ENCODE results near the gene TMEFF2. TPM values are rescaled to one million over a fixed set of nuclear protein-coding genes. Genes with fewer than 3 reads are reported as not detected.

TMEFF2 gene
- total RNA-seq, 1 donor = 9.4 TPM

DNA sequence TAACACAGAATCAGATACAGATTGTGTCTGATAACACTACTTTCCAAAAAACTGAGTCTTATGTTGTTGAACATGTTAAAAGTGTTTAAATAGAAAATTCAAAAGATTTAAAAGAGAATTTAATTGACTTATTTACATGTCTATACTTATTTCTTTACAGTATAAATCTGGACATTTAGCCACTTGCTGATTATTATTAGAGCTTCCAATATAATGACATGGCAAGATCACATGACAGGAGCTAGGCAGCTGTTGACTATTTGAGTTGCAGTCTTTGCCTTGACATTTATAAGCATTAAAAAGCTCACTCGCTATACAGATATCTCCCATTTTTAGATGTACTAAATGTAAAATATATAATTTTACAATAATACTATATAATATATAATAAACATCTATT is 6.4 kb upstream of the TMEFF2 start:
- TF ChIP-seq, protein P1, sequence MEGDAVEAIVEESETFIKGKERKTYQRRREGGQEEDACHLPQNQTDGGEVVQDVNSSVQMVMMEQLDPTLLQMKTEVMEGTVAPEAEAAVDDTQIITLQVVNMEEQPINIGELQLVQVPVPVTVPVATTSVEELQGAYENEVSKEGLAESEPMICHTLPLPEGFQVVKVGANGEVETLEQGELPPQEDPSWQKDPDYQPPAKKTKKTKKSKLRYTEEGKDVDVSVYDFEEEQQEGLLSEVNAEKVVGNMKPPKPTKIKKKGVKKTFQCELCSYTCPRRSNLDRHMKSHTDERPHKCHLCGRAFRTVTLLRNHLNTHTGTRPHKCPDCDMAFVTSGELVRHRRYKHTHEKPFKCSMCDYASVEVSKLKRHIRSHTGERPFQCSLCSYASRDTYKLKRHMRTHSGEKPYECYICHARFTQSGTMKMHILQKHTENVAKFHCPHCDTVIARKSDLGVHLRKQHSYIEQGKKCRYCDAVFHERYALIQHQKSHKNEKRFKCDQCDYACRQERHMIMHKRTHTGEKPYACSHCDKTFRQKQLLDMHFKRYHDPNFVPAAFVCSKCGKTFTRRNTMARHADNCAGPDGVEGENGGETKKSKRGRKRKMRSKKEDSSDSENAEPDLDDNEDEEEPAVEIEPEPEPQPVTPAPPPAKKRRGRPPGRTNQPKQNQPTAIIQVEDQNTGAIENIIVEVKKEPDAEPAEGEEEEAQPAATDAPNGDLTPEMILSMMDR (IDR thresholded peaks at IDR 0.05; ENCODE audit: insufficient read depth, low read length) = no peak
- DNase-seq (ENCODE audit: low read depth) = no peak
- no peak overlapping the region for H3K4me3 ChIP-seq (ENCODE audit: low read depth, low read length)

DNA sequence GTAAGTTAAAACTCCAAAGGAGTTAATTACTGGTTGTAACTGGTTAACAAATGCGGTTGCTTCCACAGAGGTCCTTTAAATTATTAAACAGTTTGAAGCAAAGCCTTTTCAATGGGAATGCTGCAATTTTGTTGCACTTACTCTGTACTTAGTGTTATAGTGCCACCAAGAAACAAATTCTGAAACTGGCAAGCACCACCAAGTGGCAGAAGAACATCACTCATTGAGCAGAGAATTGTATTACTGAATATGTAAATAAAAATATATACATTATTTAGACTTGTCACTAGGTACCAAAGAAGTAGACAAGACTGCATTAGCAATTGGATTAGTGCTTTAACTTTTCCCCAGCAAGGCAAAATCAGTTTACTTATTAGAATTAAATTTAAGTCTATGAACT is 2.6 kb upstream of the TMEFF2 start:
- peak; percentile 22 for DNase-seq (ENCODE audit: low read depth)

DNA sequence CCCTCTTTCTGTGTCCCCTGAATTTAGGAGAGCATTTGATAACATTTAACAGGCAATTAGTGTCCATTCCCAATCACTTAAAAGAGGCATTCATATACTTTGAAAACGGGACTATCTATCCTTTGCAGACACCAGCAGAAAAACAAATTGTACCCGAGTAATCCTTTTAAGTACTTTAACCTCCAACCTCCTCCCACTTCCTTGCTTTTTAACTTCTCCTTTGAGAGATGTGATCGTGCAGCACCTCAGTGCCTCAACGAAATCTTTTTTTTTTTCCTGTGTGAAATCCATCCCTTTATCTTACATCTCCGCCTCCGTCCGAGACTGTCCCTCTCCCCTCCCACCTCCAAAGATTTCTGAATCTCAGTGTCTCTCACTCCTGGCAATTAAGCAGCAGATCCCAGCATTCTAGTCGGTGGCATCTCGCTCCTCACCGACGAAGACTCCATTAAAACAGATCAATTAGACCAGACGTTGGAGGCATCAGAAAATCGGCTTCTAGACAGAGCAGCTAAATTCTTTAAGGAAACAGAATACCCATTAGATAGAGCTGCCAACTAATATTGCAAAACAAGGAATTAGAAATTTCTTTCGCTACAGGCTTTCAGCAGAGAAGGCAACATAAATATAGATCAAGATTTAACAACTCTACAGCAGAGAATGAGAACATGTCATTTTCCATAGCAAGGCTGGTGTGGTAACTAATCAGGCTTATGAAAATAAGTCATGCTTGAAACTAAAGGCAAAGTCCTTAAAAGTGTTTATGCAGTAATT is 1.9 kb upstream of the TMEFF2 start:
- H3K4me3 ChIP-seq (ENCODE audit: low read depth, low read length) = peak overlapping the region; percentile 74
- no peak for DNase-seq (ENCODE audit: low read depth)
- TF ChIP-seq, protein P1 (IDR thresholded peaks at IDR 0.05; ENCODE audit: insufficient read depth, low read length) = no peak

More for the DNA sequence above, 2.6 kb upstream of the TMEFF2 start:
- TF ChIP-seq, protein P1 (IDR thresholded peaks at IDR 0.05; ENCODE audit: insufficient read depth, low read length) = no peak
- H3K4me3 ChIP-seq (ENCODE audit: low read depth, low read length) = no peak overlapping the region

DNA sequence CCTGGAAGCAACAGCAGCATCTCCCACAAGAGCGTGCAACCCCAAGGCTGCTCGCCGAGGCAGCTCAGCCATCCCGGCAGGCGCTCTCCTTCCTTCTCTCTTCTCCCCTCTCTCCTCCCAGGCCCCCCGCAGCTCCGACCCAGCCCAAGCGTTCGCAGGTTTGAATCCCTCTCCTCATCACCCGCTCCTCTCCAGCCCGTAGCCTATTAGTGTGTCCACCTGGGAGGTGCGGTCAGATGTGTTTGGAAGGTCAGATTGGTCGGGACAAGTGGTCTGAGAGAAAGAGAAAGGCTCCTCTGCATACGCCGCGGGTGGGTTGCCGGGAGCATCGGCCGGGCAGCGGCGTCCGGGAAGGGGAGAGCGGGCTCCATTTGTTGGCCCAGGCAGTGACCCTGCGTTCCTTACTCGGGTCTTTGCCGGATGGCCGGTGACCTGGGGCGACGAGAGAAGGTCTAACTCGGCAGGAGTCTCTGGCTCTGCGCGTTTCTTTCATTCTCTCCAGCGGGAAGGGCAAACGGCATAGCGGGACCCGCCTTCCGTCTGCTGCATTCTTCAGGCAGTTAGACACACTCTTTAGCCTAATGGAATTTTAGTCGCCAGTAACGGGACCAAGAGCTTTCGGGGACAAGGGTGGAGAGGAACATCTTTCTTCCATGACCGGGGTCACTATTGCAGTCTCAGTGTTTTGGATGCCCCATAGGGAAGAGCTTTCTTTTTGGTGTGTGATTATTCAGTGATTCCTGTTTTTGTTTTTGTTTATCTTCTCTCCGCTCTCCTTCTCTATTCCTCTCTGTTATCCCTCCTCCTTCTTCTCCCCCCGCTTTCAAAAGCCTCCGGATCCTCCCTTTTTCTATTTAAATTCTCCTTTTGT is 1.1 kb upstream of the TMEFF2 start:
- peak; percentile 22 for DNase-seq (ENCODE audit: low read depth)
- peak overlapping the region; percentile 74 for H3K4me3 ChIP-seq (ENCODE audit: low read depth, low read length)
- TF ChIP-seq, protein P1 (IDR thresholded peaks at IDR 0.05; ENCODE audit: insufficient read depth, low read length) = no peak

DNA sequence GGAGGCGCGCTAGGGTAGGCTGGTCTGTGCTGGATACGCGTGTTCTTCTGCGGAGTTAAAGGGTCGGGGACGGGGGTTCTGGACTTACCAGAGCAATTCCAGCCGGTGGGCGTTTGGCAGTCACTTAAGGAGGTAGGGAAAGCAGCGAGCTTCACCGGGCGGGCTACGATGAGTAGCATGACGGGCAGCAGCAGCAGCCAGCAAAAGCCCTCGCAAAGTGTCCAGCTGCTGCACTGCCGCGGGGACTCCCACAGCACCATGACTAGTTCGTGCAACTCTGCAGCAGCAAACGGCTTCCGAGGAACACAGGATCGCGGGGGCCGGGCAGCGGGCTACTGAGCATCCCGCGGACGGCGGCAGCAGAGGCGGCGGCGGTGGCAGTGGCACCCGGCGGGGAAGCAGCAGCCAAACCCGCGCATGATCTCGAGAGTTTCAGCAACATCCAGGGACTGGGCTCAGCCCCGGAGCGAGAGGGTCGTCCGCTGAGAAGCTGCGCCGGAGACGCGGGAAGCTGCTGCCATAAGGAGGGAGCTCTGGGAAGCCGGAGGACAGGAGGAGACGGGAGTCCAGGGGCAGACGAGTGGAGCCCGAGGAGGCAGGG is 368 bp downstream of the TMEFF2 start:
- DNase-seq (ENCODE audit: low read depth) = peak; percentile 25
- H3K4me3 ChIP-seq (ENCODE audit: low read depth, low read length) = peak overlapping the region; percentile 74
- TF ChIP-seq, protein P1 (IDR thresholded peaks at IDR 0.05; ENCODE audit: insufficient read depth, low read length) = no peak

DNA sequence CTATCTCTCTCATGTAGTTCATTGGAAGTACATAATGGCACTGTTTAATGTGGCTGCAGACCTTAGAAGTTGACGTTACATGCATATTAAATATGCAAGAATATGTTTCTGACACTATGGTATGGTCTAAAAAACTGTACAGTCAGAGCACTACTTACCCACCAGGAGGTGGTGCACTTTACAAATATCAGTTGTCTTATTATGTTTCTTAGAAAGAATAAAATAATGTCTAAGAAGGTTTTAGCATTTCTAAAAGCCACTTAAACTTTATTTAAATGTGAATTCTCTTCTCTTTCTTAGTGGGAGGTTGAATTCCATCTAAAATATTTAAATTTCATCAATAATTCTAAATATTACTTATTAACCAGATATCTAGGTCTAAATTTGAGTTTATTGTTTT is 4.3 kb downstream of the TMEFF2 start:
- peak; percentile 72 for DNase-seq (ENCODE audit: low read depth)
- no peak overlapping the region for H3K4me3 ChIP-seq (ENCODE audit: low read depth, low read length)
- TF ChIP-seq, protein P1 (IDR thresholded peaks at IDR 0.05; ENCODE audit: insufficient read depth, low read length) = peak; percentile 65
